Measurements from ENCODE around the gene HMOX2.

DNA sequence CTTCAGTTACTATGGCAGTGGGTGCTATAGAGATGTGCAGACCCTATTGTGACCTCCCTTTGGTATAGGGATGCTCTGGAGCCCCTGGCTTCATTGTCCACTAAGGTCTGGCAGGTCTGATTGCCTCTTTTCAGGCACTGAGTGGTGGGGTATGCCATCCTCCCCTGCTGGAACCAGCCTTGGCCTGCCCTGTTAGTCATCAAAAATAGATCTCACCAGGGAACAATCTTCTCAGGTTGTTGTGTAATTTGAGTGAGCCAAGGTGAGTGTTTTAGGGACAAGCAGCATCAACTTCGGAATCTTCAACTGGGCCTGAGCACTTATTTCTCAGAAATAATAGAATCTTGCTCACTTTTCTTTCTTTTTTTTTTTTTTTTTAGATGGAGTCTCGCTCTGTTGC, 19.6 kb downstream of the HMOX2 start:
- TF ChIP-seq NR1H2 (CRISPR knock-in tag; IDR thresholded peaks at IDR 0.05; ENCODE audit: borderline replicate concordance, low read depth) (no peak), CTCF (CRISPR knock-in tag; IDR thresholded peaks at IDR 0.05) (no peak), RCOR2 (CRISPR knock-in tag; IDR thresholded peaks at IDR 0.05) (no peak), HINFP (CRISPR knock-in tag; IDR thresholded peaks at IDR 0.05; ENCODE audit: low read depth) (no peak), DNMT1 (CRISPR knock-in tag; IDR thresholded peaks at IDR 0.05) (no peak), FOSL2 (CRISPR knock-in tag; IDR thresholded peaks at IDR 0.05) (no peak), PAF1 (CRISPR knock-in tag; IDR thresholded peaks at IDR 0.05) (no peak), ISX (CRISPR knock-in tag; conservative IDR thresholded peaks at IDR 0.05) (no peak)
